Panc1 (cell line): ENCODE data around the gene ISY1. TPM values are rescaled to one million over a fixed set of nuclear protein-coding genes. Genes with fewer than 3 reads are reported as not detected.
A peak's percentile ranks its signal among the peaks of the same experiment; 100 is the strongest.

Source experiments
- ATAC-seq: fragments of 200-7000 bp; cut with Tn5 transposase; 2 replicates; pipeline ENCODE4 v1.9.1; 2020; ENCODE audit warnings: mild to moderate bottlenecking, moderate library complexity
- BruUV-seq: library from RNA; stranded (reverse); fragments of 400-500 nt; replicated peaks from 2 replicates; lab custom pipeline; 2021; lab: Mats Ljungman, UMichigan
- CTCF ChIA-PET: fragments of 300-600 bp; sonication (Branson Sonifier 250); formaldehyde crosslinking; loops from one replicate; lab custom pipeline; 2022; ENCODE audit warnings: antibody characterized with exemption; lab: Charles Lee
- POLR2A ChIA-PET: fragments of 300-600 bp; sonication (Branson Sonifier 250); formaldehyde crosslinking; loops from one replicate; lab custom pipeline; 2022; ENCODE audit warnings: antibody characterized with exemption; lab: Charles Lee
- DNase-seq: peaks from one replicate; pipeline ENCODE4 v3.0.0-alpha.2; 2010; ENCODE audit warnings: low read depth, low spot score
- H3K27ac ChIP-seq: 2 replicates; pipeline ENCODE4 v1.5.1; 2011; ENCODE audit warnings: mild to moderate bottlenecking, low read length, inconsistent platforms
- H3K27me3 ChIP-seq: fragments of 200-500 bp; sonication (Bioruptor generic); 2 replicates; pipeline ENCODE4 v1.6.0; 2014; ENCODE audit warnings: low read length, inconsistent platforms; ENCODE audit not compliant: control insufficient read depth, insufficient read depth
- H3K36me3 ChIP-seq: fragments of 200-500 bp; sonication (Bioruptor generic); 2 replicates; pipeline ENCODE4 v1.5.1; 2014; ENCODE audit warnings: inconsistent platforms, mild to moderate bottlenecking, low read length, moderate library complexity; ENCODE audit not compliant: control insufficient read depth, insufficient read depth
- H3K4me1 ChIP-seq: 2 replicates; pipeline ENCODE4 v1.5.1; 2011; ENCODE audit warnings: inconsistent platforms, mild to moderate bottlenecking, low read length, moderate library complexity; ENCODE audit not compliant: control insufficient read depth, insufficient read depth
- H3K4me3 ChIP-seq, 2 experiments: 2 replicates each; pipeline ENCODE4 v1.5.1; 2011 to 2012; ENCODE audit warnings: low read depth in 2 of 2, low read length in 2 of 2, mild to moderate bottlenecking in 2 of 2, inconsistent platforms in 1 of 2, moderate library complexity in 1 of 2
- H3K9me3 ChIP-seq: fragments of 200-500 bp; sonication (Bioruptor generic); 2 replicates; pipeline ENCODE4 v1.5.1; 2014; ENCODE audit warnings: low read depth, mild to moderate bottlenecking, inconsistent platforms, low read length, moderate library complexity; ENCODE audit not compliant: control insufficient read depth, insufficient read depth
- POLR2AphosphoS5 ChIP-seq: IDR thresholded peaks from 2 replicates; pipeline ENCODE4 v1.6.1; 2012; ENCODE audit warnings: mild to moderate bottlenecking, low read depth, low read length, moderate library complexity
- SIN3A ChIP-seq: IDR thresholded peaks from 2 replicates; pipeline ENCODE4 v1.6.1; 2012; ENCODE audit warnings: low read depth, mild to moderate bottlenecking, low read length, moderate library complexity, borderline replicate concordance; ENCODE audit not compliant: insufficient read depth
- TCF7L2 ChIP-seq: IDR thresholded peaks from 2 replicates; pipeline ENCODE4 v1.6.1; 2011; ENCODE audit warnings: mild to moderate bottlenecking, low read depth, low read length, inconsistent platforms
- in situ Hi-C: cut with HindIII; loops from 2 replicates; pipeline ENCODE4 v1.10.0; 2016; ENCODE audit warnings: low sequenced_read_pairs, low pct_unique_long_range_greater_than_20kb
- intact Hi-C: fragments of 100-400 bp; cut with micrococcal nuclease; formaldehyde crosslinking; loops from one replicate; pipeline ENCODE4 v1.10.0; 2022; ENCODE audit not compliant: unreplicated experiment
- total RNA-seq: library from RNA; stranded (reverse); gene quantifications from one replicate; pipeline ENCODE4 v1.2.1, GENCODE V29; 2021; ENCODE audit not compliant: unreplicated experiment
- TF ChIP-seq, protein P1 (sequence below), 2 experiments: IDR thresholded peaks; 2 replicates each; pipeline ENCODE4 v1.6.1; 2011 to 2012; ENCODE audit warnings: low read depth in 2 of 2, control low read depth in 1 of 2, low read length in 1 of 2, mild to moderate bottlenecking in 1 of 2, moderate library complexity in 1 of 2; ENCODE audit not compliant: insufficient read depth in 1 of 2
- TF ChIP-seq, protein P2 (sequence below): fragments of 450-650 bp; IDR thresholded peaks from 2 replicates; pipeline ENCODE4 v1.5.1; 2017; ENCODE audit warnings: mild to moderate bottlenecking

ISY1 gene
- total RNA-seq, 1 experiment from 2014 or later = 45.7 TPM

DNA sequence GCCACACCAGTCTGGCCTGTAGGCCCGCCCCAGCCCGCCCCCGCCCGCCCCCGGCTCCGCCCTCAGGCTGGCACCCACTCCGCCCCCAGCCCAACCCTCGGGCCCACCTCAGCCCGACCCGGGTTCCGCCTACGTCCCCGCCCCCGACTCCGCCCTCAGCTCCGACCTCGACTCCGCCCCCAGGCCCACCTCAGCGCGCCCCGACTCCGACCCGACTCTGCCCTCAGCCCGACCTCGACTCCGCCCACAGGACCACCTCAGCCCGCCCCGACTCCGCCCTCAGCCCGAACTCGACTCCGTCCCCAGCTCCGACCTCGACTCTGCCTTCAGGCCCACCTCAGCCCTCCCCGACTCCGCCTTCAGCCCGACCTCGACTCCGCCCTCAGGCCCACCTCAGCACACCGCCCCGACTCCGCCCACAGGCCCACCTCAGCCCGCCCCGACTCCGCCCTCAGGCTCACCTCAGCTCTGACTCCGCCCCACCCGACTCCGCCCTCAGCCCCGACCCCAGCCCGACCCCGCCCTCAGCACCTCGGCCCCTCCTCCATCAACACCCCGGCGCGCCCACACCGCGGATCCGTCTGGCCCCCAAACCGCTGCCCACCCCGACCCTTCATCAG, 39.0 kb downstream of the ISY1 start, which contains the start of gene RAB43:
Gene RAB43, minus strand, starts transcription at position 13 of the 620 bp plus-strand sequence. CDS start 315 bp downstream, outside the sequence.
- TF ChIP-seq SIN3A (no peak), POLR2AphosphoS5 (no peak), TCF7L2 (no peak)
- TF ChIP-seq, protein P1, sequence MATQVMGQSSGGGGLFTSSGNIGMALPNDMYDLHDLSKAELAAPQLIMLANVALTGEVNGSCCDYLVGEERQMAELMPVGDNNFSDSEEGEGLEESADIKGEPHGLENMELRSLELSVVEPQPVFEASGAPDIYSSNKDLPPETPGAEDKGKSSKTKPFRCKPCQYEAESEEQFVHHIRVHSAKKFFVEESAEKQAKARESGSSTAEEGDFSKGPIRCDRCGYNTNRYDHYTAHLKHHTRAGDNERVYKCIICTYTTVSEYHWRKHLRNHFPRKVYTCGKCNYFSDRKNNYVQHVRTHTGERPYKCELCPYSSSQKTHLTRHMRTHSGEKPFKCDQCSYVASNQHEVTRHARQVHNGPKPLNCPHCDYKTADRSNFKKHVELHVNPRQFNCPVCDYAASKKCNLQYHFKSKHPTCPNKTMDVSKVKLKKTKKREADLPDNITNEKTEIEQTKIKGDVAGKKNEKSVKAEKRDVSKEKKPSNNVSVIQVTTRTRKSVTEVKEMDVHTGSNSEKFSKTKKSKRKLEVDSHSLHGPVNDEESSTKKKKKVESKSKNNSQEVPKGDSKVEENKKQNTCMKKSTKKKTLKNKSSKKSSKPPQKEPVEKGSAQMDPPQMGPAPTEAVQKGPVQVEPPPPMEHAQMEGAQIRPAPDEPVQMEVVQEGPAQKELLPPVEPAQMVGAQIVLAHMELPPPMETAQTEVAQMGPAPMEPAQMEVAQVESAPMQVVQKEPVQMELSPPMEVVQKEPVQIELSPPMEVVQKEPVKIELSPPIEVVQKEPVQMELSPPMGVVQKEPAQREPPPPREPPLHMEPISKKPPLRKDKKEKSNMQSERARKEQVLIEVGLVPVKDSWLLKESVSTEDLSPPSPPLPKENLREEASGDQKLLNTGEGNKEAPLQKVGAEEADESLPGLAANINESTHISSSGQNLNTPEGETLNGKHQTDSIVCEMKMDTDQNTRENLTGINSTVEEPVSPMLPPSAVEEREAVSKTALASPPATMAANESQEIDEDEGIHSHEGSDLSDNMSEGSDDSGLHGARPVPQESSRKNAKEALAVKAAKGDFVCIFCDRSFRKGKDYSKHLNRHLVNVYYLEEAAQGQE (IDR thresholded peaks at IDR 0.05; ENCODE audit: insufficient read depth in 1 of 2, low read depth in 2 of 2, low read length in 1 of 2) = no peak
- TF ChIP-seq, protein P2, sequence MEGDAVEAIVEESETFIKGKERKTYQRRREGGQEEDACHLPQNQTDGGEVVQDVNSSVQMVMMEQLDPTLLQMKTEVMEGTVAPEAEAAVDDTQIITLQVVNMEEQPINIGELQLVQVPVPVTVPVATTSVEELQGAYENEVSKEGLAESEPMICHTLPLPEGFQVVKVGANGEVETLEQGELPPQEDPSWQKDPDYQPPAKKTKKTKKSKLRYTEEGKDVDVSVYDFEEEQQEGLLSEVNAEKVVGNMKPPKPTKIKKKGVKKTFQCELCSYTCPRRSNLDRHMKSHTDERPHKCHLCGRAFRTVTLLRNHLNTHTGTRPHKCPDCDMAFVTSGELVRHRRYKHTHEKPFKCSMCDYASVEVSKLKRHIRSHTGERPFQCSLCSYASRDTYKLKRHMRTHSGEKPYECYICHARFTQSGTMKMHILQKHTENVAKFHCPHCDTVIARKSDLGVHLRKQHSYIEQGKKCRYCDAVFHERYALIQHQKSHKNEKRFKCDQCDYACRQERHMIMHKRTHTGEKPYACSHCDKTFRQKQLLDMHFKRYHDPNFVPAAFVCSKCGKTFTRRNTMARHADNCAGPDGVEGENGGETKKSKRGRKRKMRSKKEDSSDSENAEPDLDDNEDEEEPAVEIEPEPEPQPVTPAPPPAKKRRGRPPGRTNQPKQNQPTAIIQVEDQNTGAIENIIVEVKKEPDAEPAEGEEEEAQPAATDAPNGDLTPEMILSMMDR = no peak
- CTCF ChIA-PET = interaction anchor here (0.5 to 1.3 kb wide), 7 partner anchors 40 to 262 kb away, joined by 3 to 11 read pairs (median 4); no protein-coding TSS in a partner anchor
- ATAC-seq = peak; percentile 83
- no peaks in the 10 kb centered on the region for H3K9me3 ChIP-seq
- intact Hi-C loops (no loop called here), in situ Hi-C loops (loop anchor here (10.0 kb wide), 1 partner anchor 127 kb away; the partner anchor contains the start of gene CFAP92)
- H3K4me3 ChIP-seq = peak within 1 kb of the TSS; percentile 76 to 81
- POLR2A ChIA-PET = interaction anchor here (0.6 to 0.7 kb wide), 6 partner anchors 9 to 505 kb away, joined by 3 to 7 read pairs (median 3); no protein-coding TSS in a partner anchor
- peak within 1 kb of the TSS; percentile 91 for H3K27ac ChIP-seq
- H3K36me3 ChIP-seq = no peaks in the 10 kb centered on the region; the same call in 1 of the 2 replicates
- H3K27me3 ChIP-seq = no peaks in the 10 kb centered on the region
- no peak for DNase-seq
- no TSS peak for BruUV-seq
- H3K4me1 ChIP-seq = peaks cover 27% of the 10 kb centered on the region

DNA sequence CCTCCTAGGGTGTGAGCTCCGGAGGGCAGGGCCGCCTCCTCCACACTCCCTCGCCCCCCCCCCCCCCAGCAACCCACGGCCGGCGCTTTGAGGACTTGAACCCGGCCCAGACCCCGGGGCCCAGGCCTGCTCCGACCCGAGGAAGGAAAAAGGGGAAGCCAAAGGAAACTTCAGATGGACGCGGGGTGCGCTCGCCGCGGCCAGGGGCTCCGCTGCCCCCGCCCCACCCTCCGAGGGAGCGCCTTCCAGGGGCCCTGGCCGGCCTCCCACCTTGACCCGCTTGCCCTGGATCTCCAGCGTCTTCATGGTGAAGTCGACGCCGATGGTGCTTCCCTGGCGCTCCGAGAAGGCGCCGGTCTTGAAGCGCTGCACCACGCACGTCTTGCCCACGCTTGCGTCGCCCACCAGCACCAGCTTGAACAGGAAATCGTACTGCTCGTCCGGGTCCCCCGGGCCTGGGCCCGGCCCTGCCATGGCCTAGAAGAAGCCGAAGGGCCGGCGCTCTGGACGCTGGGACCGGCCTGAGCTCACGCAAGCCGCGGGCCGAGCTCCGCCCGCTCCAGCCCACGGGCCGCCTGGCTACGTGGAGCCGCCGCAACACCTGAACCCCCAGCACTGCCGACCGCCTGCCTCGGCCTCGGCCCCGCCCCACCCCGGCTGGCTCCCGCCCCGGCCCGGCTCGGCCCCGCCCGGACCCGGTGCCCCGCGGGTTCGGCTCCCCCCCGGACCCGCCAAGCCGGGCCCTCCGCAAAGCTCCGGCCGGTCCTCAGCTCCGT, 39.7 kb downstream of the ISY1 start:
- ChIA-PET POLR2A (interaction anchor here (0.6 to 0.7 kb wide), 5 partner anchors 8 to 108 kb away, joined by 3 read pairs; no protein-coding TSS in a partner anchor), CTCF (interaction anchor here (0.5 to 1.3 kb wide), 8 partner anchors 40 to 262 kb away, joined by 3 to 11 read pairs (median 4); no protein-coding TSS in a partner anchor)
- peak; percentile 63 for ATAC-seq
- no TSS peak for BruUV-seq
- peak overlapping the region; percentile 76 to 81 for H3K4me3 ChIP-seq
- peaks cover 34% of the 10 kb centered on the region for H3K4me1 ChIP-seq
- H3K27ac ChIP-seq = peak overlapping the region; percentile 91
- H3K36me3 ChIP-seq = no peaks in the 10 kb centered on the region; the same call in 1 of the 2 replicates
- TF ChIP-seq, protein P2 = no peak
- TF ChIP-seq SIN3A = 0 out of 2 replicates have a peak, but pooled peaks have one; percentile 11
- H3K27me3 ChIP-seq = no peaks in the 10 kb centered on the region
- DNase-seq = no peak
- intact Hi-C loops = no loop called here
- in situ Hi-C loops = loop anchor here (10.0 kb wide), 1 partner anchor 126 kb away; the partner anchor contains the start of gene CFAP92
- H3K9me3 ChIP-seq = no peaks in the 10 kb centered on the region
